Measurements from ENCODE around the gene TRAK1. TPM values are rescaled to one million over a fixed set of nuclear protein-coding genes. Genes with fewer than 3 reads are reported as not detected.

TRAK1 gene
- total and polyA plus RNA-seq, 10 of the 15 experiments (the other 5 are each of a cell fraction or from before 2014, with no cell fraction given): 6.6 to 46.2 (median 23.7) TPM

DNA sequence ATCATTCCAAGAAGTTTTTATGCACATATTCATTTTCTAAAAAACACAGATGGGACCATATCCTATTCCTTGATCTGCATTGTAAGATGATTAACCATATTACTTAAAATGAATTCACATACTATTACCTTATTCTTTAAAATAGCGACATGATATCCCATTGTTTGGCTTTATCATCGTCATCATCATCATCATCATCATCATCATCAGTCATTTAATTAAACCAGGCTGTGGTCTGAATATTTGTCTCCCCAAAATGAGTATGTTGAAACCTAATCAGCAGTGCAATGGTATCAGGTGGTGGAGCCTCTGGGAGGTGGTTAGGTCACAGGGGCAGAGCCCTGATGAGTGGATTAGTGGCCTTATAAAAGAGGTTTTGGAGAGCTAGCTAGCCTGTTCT is 4.4 kb downstream of the TRAK1 start:
- intact Hi-C loops (cut with micrococcal nuclease; ENCODE audit: unreplicated experiment): loop anchor here (5.0 to 10.0 kb wide), 2 partner anchors 133 to 881 kb away; partner anchors contain the start of gene ULK4
- peaks cover 8 to 18% of the 10 kb centered on the region in 2 experiments for H3K36me3 ChIP-seq (ENCODE audit: control insufficient read depth in 2 of 2, insufficient read depth in 2 of 2, low read length in 1 of 2)
- H3K27ac ChIP-seq (ENCODE audit: control insufficient read depth, insufficient read depth): no peak overlapping the region
- H3K4me1 ChIP-seq (ENCODE audit: control insufficient read depth, insufficient read depth, low read length): peaks cover 53% of the 10 kb centered on the region
- CTCF ChIA-PET: interaction anchor here (1.1 to 2.3 kb wide), 5 partner anchors 10 to 98 kb away, joined by 3 to 8 read pairs (median 5); no protein-coding TSS in a partner anchor
- peaks cover 33% of the 10 kb centered on the region for H3K79me2 ChIP-seq (ENCODE audit: control insufficient read depth, insufficient read depth, low read length)
- FAIRE-seq (no peak), DNase-seq (ENCODE audit: low read depth, low spot score) (no peak), ATAC-seq (no peak)
- 98% methylated on average over 2 of the region's 2 CpGs for WGBS (ENCODE audit: insufficient coverage, insufficient replicate concordance, low lambda C conversion rate, missing lambda C conversion rate)
- peaks cover 17% of the 10 kb centered on the region for H3K9me3 ChIP-seq (replicated peaks; ENCODE audit: control insufficient read depth, insufficient read depth, low read length)
- no TSS peak for BruUV-seq (replicated peaks)
- no peak overlapping the region for H3K4me3 ChIP-seq
- no peak overlapping the region; the same call in 1 of the 2 replicates for H3K4me2 ChIP-seq (ENCODE audit: control insufficient read depth, insufficient read depth)
- no peak overlapping the region for H2AFZ ChIP-seq (ENCODE audit: control insufficient read depth, low read depth, low read length)
- no peaks in the 10 kb centered on the region for H4K20me1 ChIP-seq (ENCODE audit: control insufficient read depth, insufficient read depth)
- RAD21 ChIA-PET (ENCODE audit: unreplicated experiment): interaction anchor here (0.9 to 3.1 kb wide), 4 partner anchors 80 to 198 kb away, joined by 3 to 23 read pairs (median 4); no protein-coding TSS in a partner anchor
- POLR2A ChIA-PET: no interaction called here
- in situ Hi-C loops (cut with MboI): no loop called here
- no peak overlapping the region for H3K9ac ChIP-seq (ENCODE audit: control insufficient read depth, insufficient read depth, low read length)
- SMC1A ChIA-PET (ENCODE audit: uncharacterized antibody, unreplicated experiment): interaction anchor here (0.6 to 4.2 kb wide), 7 partner anchors 17 to 197 kb away, joined by 3 to 35 read pairs (median 7); no protein-coding TSS in a partner anchor
- H3K27me3 ChIP-seq (replicated peaks in 1 of 2; ENCODE audit: control insufficient read depth in 2 of 2, insufficient read depth in 2 of 2, low read length in 1 of 2): no peaks in the 10 kb centered on the region
- TF ChIP-seq ZNF207 (IDR thresholded peaks at IDR 0.05; ENCODE audit: borderline replicate concordance): no peak
- TF ChIP-seq, protein P1, sequence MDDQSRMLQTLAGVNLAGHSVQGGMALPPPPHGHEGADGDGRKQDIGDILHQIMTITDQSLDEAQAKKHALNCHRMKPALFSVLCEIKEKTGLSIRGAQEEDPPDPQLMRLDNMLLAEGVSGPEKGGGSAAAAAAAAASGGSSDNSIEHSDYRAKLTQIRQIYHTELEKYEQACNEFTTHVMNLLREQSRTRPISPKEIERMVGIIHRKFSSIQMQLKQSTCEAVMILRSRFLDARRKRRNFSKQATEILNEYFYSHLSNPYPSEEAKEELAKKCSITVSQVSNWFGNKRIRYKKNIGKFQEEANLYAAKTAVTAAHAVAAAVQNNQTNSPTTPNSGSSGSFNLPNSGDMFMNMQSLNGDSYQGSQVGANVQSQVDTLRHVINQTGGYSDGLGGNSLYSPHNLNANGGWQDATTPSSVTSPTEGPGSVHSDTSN (IDR thresholded peaks at IDR 0.05; ENCODE audit: insufficient replicate concordance, low read depth, low read length): no peak
- TF ChIP-seq, protein P2, sequence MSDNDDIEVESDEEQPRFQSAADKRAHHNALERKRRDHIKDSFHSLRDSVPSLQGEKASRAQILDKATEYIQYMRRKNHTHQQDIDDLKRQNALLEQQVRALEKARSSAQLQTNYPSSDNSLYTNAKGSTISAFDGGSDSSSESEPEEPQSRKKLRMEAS (IDR thresholded peaks at IDR 0.05; ENCODE audit: low read depth, low read length): no peak
- TF ChIP-seq CREB1 (IDR thresholded peaks at IDR 0.05; ENCODE audit: low read depth): no peak
- TF ChIP-seq HDAC6 (IDR thresholded peaks at IDR 0.05; ENCODE audit: unreplicated experiment): no peak
- no peak for TF ChIP-seq CREM (IDR thresholded peaks at IDR 0.05; ENCODE audit: low read depth)
- TF ChIP-seq YY1 (IDR thresholded peaks at IDR 0.05; ENCODE audit: low read depth, low read length): no peak
- TF ChIP-seq, protein P3, sequence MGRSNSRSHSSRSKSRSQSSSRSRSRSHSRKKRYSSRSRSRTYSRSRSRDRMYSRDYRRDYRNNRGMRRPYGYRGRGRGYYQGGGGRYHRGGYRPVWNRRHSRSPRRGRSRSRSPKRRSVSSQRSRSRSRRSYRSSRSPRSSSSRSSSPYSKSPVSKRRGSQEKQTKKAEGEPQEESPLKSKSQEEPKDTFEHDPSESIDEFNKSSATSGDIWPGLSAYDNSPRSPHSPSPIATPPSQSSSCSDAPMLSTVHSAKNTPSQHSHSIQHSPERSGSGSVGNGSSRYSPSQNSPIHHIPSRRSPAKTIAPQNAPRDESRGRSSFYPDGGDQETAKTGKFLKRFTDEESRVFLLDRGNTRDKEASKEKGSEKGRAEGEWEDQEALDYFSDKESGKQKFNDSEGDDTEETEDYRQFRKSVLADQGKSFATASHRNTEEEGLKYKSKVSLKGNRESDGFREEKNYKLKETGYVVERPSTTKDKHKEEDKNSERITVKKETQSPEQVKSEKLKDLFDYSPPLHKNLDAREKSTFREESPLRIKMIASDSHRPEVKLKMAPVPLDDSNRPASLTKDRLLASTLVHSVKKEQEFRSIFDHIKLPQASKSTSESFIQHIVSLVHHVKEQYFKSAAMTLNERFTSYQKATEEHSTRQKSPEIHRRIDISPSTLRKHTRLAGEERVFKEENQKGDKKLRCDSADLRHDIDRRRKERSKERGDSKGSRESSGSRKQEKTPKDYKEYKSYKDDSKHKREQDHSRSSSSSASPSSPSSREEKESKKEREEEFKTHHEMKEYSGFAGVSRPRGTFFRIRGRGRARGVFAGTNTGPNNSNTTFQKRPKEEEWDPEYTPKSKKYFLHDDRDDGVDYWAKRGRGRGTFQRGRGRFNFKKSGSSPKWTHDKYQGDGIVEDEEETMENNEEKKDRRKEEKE (IDR thresholded peaks at IDR 0.05): no peak
- TF ChIP-seq, protein P4, sequence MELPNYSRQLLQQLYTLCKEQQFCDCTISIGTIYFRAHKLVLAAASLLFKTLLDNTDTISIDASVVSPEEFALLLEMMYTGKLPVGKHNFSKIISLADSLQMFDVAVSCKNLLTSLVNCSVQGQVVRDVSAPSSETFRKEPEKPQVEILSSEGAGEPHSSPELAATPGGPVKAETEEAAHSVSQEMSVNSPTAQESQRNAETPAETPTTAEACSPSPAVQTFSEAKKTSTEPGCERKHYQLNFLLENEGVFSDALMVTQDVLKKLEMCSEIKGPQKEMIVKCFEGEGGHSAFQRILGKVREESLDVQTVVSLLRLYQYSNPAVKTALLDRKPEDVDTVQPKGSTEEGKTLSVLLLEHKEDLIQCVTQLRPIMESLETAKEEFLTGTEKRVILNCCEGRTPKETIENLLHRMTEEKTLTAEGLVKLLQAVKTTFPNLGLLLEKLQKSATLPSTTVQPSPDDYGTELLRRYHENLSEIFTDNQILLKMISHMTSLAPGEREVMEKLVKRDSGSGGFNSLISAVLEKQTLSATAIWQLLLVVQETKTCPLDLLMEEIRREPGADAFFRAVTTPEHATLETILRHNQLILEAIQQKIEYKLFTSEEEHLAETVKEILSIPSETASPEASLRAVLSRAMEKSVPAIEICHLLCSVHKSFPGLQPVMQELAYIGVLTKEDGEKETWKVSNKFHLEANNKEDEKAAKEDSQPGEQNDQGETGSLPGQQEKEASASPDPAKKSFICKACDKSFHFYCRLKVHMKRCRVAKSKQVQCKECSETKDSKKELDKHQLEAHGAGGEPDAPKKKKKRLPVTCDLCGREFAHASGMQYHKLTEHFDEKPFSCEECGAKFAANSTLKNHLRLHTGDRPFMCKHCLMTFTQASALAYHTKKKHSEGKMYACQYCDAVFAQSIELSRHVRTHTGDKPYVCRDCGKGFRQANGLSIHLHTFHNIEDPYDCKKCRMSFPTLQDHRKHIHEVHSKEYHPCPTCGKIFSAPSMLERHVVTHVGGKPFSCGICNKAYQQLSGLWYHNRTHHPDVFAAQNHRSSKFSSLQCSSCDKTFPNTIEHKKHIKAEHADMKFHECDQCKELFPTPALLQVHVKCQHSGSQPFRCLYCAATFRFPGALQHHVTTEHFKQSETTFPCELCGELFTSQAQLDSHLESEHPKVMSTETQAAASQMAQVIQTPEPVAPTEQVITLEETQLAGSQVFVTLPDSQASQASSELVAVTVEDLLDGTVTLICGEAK (IDR thresholded peaks at IDR 0.05; ENCODE audit: borderline replicate concordance): no peak
- TF ChIP-seq MEF2A (IDR thresholded peaks at IDR 0.05; ENCODE audit: insufficient read depth, low read depth, low read length): no peak
- TF ChIP-seq HDGF (IDR thresholded peaks at IDR 0.05): no peak
- TF ChIP-seq CBX3 (IDR thresholded peaks at IDR 0.05; ENCODE audit: borderline replicate concordance, low read depth): no peak
- no peak for TF ChIP-seq IKZF2 (IDR thresholded peaks at IDR 0.05)
- TF ChIP-seq ZNF622 (IDR thresholded peaks at IDR 0.05): no peak
- TF ChIP-seq TBL1XR1 (IDR thresholded peaks at IDR 0.05; ENCODE audit: low read depth, low read length): no peak

Measured in GM12878 (cell line).